Mesodermal cell (in vitro differentiated cells): ENCODE data around the gene KCTD3.

ENCODE experiments used
- H3K27ac ChIP-seq: 2 replicates; pipeline ENCODE4 v1.7.0; 2013; ENCODE audit warnings: mild to moderate bottlenecking, low read depth, low read length, moderate library complexity; ENCODE audit not compliant: severe bottlenecking
- H3K36me3 ChIP-seq: 2 replicates; pipeline ENCODE4 v1.7.1; 2013; ENCODE audit warnings: mild to moderate bottlenecking, low read length, moderate library complexity; ENCODE audit not compliant: control insufficient read depth, insufficient read depth
- H3K4me1 ChIP-seq: one replicate; pipeline ENCODE4 v1.7.1; 2013; ENCODE audit warnings: mild to moderate bottlenecking, low read length; ENCODE audit not compliant: insufficient read depth, control insufficient read depth, poor library complexity, severe bottlenecking
- H3K4me3 ChIP-seq: 2 replicates; pipeline ENCODE4 v1.7.0; 2013; ENCODE audit warnings: low read length, control low read depth, mild to moderate bottlenecking; ENCODE audit not compliant: insufficient read depth, poor library complexity, severe bottlenecking; ENCODE audit errors: extremely low read depth
- H3K9me3 ChIP-seq: 2 replicates; pipeline ENCODE4 v1.7.1; 2013; ENCODE audit warnings: mild to moderate bottlenecking, low read length, moderate library complexity; ENCODE audit not compliant: control insufficient read depth
- WGBS, 2 experiments: methylation state at CpG; one replicate each; pipeline ENCODE4 v1.1.5; 2013; ENCODE audit warnings: missing lambda C conversion rate in 2 of 2; ENCODE audit not compliant: insufficient coverage in 2 of 2; 5-methylcytosine and 5-hydroxymethylcytosine counted together

KCTD3 gene

DNA sequence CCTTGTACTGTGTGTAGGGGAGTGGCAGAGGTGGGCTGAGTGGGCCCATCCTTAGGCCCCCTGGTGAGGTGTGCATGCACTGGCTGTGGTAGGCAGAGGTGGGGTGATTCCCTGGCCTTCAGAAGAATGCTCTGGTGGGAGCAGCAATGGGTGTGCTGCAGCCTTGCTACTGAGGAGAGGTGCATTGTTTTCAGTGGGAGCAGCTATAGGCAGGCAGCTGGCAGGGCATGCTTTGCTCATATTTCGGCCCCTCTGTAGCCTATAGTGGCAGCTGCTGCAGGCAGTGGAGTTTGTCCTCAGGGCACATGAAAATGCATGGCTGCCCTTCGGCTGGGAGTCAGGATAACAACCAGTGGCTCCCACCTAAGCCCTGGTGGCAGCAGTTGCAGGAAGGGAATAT is 10.1 kb upstream of the KCTD3 start:
- 73 to 83% methylated on average over 2 of the region's 2 CpGs for WGBS, 2 experiments
- no peaks in the 10 kb centered on the region for H3K4me1 ChIP-seq
- no peaks in the 10 kb centered on the region for H3K36me3 ChIP-seq
- no peak overlapping the region for H3K4me3 ChIP-seq
- no peak overlapping the region for H3K27ac ChIP-seq
- H3K9me3 ChIP-seq, result no peaks in the 10 kb centered on the region

DNA sequence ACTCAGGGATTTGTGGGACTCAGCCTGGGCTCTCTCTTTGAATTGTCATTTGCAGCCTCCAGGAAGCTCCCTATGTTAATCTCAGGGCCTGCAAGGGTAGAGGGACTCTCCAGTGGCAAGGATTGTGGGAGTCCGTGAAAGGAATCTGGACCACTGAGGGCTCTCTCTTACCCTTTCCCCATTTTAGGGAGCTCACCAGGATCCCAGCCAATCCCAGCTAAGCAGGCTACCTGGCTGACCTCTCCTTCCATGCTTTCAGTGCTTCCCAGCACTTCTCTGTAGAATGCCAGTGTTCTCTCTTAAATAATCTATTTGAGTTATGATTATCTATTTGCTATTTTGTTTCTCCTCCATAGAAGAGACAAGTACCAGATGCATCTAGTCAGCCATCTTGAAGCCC is 9.6 kb upstream of the KCTD3 start:
- no peaks in the 10 kb centered on the region for H3K36me3 ChIP-seq
- no CpG with 5 or more reads among the region's 1 CpG for WGBS, 2 experiments
- H3K9me3 ChIP-seq, result no peaks in the 10 kb centered on the region
- no peaks in the 10 kb centered on the region for H3K4me1 ChIP-seq
- no peak overlapping the region for H3K27ac ChIP-seq
- no peak overlapping the region for H3K4me3 ChIP-seq

DNA sequence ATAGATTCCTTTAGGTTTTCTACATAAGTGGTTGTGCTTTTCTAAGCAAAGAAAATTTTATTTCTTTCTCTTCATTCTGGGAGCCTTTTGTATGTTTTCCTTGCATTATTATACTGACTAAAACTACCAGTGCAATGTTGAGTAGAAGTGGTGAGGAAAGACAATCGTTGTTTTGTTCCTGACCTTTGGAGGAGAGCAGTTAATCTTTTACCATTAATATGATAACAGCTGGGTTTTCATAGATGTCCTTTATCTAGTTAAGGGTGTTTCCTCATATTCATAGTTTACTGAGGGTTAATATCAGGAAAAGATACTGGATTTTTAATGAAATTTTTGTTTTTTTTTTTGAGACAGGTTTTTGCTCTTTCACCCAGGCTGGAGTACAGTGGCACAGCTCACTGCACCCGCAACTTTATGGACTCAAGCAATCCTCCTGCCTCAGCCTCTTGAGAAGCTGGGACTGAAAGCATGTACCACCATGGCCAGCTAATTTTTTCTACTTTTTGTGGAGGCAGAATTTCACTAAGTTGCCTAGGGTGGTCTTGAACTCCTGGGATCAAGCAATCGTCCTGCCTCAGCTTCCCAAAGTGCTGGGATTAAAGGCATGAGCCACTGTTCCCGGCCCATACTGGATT is 9.0 kb upstream of the KCTD3 start:
- Histone ChIP-seq H3K4me1 (no peaks in the 10 kb centered on the region), H3K36me3 (no peaks in the 10 kb centered on the region), H3K9me3 (no peaks in the 10 kb centered on the region), H3K4me3 (no peak overlapping the region), H3K27ac (no peak overlapping the region)
- WGBS, 2 experiments, result 100% methylated on average over 1 of the region's 4 CpGs

DNA sequence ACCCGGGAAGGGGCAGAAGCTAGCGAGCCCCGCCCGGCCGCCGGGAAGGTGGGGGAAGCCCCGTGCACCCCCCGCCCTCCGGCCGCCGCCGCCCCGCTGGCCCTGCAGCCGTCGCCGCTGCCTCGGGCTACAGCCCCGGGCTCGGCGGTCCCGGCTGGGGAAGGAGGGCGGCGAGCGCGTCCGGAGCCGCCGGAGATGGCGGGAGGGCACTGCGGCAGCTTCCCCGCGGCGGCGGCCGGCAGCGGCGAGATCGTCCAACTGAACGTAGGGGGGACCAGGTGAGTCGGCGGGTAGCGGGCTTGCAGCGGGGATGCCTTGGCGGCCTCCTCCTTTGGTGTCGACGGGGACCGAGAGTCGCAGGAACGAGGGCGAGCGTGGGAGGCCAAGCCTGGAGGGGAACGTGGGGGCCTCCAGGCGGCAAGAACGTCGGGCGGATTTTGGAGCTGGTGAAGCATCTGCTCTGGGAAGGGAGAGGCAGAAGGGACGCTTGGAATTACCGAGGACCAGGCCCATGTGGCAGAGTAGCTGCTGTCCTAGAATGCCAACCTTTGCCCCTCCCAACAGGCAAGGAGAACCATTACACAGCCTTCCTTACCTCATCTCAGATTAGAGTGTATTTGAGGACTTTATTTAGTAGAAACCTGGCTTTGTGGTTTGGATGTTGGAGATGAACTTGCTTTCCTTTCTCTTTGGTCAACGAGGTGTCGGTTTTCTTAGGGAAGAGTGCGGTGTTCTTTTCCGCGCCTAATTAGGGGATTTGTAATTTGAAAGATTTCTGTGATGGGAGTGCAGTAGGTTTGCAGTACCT is 591 bp downstream of the KCTD3 start:
- 0 to 1% methylated on average over 37 to 51 of the region's 63 CpGs for WGBS, 2 experiments
- Histone ChIP-seq H3K9me3 (no peaks in the 10 kb centered on the region), H3K4me1 (no peaks in the 10 kb centered on the region), H3K4me3 (peak overlapping the region; percentile 77), H3K36me3 (no peaks in the 10 kb centered on the region), H3K27ac (peak overlapping the region; percentile 89)

DNA sequence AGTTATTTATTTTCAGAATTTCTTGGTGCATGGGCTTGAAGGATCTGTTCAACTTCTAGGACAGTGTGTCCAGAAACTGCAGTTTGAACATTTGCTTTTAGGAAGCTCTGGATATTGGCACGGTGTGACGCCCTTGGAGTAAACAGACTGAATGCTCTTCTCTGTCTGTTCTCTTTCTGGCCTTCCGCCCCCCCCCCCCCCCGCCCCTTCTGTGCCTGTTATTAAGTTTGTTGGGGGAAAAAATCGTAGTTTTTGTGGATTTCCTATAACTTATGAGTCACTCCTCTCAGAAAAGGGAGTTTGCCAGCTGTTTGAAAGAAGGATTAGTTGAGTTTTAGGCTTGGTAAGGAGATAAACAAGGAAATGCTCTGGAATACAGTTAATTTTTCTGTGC is 1.2 kb downstream of the KCTD3 start:
- Histone ChIP-seq H3K4me1 (no peaks in the 10 kb centered on the region), H3K27ac (peak overlapping the region; percentile 89), H3K36me3 (no peaks in the 10 kb centered on the region), H3K9me3 (no peaks in the 10 kb centered on the region), H3K4me3 (peak overlapping the region; percentile 77)
- WGBS, 2 experiments, result no CpG with 5 or more reads among the region's 5 CpGs

DNA sequence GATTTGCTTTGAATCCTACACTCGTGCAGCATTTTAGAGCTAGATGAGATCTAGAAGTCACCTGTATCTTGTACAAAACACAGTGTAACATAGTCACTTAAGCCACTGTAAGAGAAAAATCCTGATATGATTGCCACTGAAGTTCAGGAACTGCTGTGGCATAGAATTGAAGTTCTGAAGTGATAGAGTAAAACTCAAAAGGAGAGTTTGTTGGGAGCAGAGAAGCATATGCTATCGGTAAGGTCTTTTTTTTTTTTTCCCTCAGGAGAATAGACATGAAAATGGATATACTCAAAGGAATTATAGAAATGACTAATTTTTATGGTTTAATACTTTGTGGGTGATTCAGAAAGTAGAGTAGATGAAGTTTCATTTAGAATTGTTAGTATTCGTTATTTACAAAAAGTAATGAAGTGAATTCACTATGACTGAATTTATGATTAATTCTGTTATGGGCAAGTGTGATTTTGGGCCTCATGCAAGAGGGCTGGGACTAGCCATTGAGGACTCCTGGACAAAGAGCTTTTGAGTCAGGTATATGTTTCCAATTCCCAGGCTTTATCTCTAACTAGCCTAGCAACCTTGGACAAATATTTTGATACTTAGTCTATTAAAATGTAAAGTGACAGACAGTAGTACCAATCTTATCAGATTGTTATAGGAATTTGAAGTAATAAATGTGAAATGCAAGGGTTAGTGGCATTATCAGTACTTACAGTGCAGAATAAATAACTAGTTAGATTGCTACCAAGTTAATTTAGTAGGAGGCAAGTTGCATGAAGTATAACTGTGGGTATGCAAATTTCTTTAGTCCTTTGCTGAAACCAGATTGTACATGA is 3.1 kb downstream of the KCTD3 start:
- no peaks in the 10 kb centered on the region for H3K4me1 ChIP-seq
- H3K4me3 ChIP-seq, result no peak overlapping the region
- H3K27ac ChIP-seq, result no peak overlapping the region
- no peaks in the 10 kb centered on the region for H3K9me3 ChIP-seq
- WGBS, 2 experiments, result 93 to 100% methylated on average over 1 to 2 of the region's 3 CpGs
- peaks cover 5% of the 10 kb centered on the region for H3K36me3 ChIP-seq

DNA sequence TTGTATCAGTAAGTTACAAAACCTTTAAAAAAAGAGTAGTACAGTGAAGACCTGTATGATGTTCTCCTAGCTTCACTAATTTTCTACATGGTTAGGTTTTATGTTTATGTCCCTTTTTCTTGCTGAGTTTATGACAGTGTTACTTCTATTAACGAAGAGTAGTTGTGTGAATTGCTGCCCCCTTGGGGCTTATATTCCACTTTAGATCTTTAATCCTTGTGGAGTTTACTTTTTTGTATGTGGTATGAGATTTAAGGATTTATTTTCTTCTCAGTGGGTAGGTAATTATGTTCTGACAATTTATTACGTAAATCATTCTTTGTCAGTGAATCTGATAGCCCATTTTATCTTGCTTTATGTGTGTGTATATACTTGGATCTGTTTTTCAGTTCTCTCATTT is 14.8 kb downstream of the KCTD3 start:
- no peaks in the 10 kb centered on the region for H3K4me1 ChIP-seq
- H3K36me3 ChIP-seq, result peaks cover 72% of the 10 kb centered on the region
- no peak overlapping the region for H3K27ac ChIP-seq
- H3K9me3 ChIP-seq, result peaks cover 4% of the 10 kb centered on the region
- WGBS, 2 experiments, result 100% methylated on average over 1 of the region's 2 CpGs; no CpG with 5 or more reads in 1 of the 2 experiments
- H3K4me3 ChIP-seq, result no peak overlapping the region

DNA sequence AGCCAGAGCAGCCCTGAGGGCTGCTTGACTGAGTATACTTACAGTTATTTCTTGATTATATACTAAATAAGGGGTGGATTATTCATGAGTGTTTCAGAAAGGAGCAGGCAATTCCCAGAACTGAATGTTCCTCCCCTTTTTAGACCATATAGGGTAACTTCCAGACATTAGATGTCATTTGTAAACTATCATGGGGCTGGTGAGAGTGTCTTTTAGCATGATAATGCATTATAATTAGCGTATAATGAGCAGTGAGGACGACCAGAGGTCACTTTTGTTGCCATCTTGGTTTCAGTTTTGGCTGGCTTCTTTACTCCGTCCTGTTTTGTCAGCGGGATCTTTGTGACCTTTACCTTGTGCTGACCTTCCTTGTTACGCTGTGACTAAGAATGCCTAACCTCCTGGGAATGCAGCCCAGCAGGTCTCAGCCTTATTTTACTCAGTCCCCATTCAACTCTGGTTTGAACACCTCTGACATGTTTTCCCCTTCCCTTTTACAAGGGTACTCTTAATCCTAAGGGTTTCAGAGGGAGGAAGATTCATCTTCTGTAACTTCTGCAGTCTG is 16.2 kb downstream of the KCTD3 start:
- H3K4me3 ChIP-seq, result no peak overlapping the region
- H3K9me3 ChIP-seq, result peaks cover 4% of the 10 kb centered on the region
- H3K4me1 ChIP-seq, result no peaks in the 10 kb centered on the region
- H3K27ac ChIP-seq, result no peak overlapping the region
- 89 to 90% methylated on average over 3 to 5 of the region's 5 CpGs for WGBS, 2 experiments
- H3K36me3 ChIP-seq, result peaks cover 66% of the 10 kb centered on the region

DNA sequence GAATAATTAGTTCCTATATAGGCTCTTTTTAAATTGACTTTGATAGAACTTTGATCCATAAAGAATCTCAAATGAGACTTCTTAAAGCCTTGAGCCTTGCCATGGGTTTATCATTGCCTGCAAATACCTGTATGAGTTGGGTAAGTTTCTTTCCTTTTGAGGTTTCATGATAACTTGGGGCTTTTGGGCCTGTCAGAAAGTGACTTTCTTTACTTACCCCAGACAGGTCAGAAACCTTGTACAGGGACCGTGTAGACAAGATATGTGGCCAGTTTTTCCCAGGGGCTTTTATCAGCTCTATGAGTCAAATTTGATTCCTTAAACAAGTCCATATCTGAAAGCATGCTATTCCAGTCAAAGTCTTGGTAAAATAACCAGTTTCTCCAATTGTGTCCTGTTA is 17.3 kb downstream of the KCTD3 start:
- H3K4me3 ChIP-seq, result no peak overlapping the region
- H3K27ac ChIP-seq, result no peak overlapping the region
- WGBS, 2 experiments, result 100% methylated on average over 1 of the region's 1 CpG; no CpG with 5 or more reads in 1 of the 2 experiments
- peaks cover 63% of the 10 kb centered on the region for H3K36me3 ChIP-seq
- peaks cover 4% of the 10 kb centered on the region for H3K9me3 ChIP-seq
- H3K4me1 ChIP-seq, result no peaks in the 10 kb centered on the region

DNA sequence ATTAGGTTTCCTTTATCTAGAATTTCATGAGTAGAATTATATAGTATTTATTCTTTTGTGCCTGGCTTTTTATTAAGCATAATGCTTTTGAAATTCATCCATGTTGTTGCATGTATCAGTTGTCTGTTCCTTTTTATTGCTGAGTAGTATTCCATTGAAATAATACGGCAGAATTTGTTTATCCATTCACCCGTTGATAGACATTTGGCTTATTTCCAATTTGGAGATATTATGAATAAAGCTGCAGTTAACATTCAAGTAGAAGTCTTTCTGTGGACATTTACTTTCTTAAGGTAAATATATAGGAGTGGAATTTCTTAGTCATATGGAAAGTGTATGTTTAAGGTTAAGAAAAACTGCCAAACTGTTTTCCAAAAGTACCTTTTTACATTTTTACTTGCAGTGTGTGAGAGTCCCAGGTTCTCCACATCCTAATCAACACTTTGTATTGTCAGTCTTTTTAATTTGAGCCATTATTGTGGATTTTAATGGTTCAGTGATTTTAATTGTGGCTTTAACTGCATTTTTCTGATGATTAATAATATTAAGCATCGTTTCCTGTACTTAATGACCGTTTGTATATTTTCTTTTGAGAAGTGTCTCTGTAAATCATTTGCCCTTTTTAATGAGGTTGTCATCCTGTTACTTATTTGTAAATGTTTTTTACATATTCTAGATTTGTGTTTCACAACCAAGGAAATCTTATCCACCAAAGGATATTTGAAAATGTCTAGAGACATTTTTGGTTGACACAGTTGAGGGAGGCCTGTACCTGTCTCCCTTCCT is 22.7 kb downstream of the KCTD3 start:
- Histone ChIP-seq H3K4me1 (no peaks in the 10 kb centered on the region), H3K27ac (no peak overlapping the region), H3K9me3 (peaks cover 2% of the 10 kb centered on the region), H3K36me3 (peaks cover 14% of the 10 kb centered on the region), H3K4me3 (no peak overlapping the region)
- WGBS, 2 experiments, result 90 to 100% methylated on average over 1 to 2 of the region's 4 CpGs
